Stimulated activated naive CD4-positive, alpha-beta T cell treated with Interleukin-2 at 50 U/mL for 16 hours (primary cell): Measurements from ENCODE around the gene SATB2.

ENCODE experiments used
- DNase-seq: peaks from one replicate; lab custom pipeline; 2025; lab: John Stamatoyannopoulos, UW

Gene SATB2

DNA sequence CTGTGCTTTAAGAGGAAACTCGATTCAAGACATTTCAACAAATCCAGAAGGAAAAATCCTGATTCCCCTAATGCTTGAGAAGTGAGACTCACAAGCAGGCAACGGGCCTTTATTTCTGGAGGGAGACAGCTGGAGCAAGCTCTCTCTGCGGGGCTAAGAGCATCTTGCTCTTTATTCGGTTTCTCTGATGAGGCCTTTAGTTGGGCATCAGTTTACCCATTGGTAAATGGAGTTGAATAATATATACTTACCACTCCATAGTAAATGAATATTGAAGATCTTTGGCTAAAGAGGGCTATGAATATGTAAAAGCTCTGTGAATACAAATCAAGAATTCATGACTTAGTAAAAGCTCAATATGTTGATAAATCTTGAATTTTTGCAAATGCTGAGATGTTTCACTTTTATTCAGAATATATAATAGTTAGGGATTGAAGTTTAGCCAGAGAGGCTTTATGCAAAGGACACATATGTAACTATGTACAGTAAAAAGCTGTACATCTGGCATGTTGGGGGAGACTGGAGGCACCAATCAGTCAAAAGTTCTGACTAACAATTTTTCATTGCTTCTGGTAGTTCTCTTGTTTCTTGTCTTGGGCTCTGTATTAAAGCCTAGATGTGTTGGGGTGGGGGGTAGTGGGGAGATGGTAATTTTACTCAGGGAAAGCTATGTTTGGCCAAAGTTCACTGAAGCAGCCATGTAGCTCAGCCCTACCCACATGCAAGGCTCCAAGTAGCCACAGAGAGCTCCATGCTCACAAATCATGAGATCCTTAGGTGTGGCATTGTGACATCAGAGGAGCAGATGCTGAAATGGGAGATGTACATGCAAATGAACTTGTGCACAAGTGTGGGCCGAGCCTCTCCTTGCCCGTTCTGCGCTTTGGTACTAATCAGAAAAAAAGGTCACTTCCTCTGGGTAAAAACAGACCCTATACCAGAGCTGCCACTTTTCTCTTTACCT is 200.2 kb downstream of the SATB2 start:
- DNase-seq: no peak

DNA sequence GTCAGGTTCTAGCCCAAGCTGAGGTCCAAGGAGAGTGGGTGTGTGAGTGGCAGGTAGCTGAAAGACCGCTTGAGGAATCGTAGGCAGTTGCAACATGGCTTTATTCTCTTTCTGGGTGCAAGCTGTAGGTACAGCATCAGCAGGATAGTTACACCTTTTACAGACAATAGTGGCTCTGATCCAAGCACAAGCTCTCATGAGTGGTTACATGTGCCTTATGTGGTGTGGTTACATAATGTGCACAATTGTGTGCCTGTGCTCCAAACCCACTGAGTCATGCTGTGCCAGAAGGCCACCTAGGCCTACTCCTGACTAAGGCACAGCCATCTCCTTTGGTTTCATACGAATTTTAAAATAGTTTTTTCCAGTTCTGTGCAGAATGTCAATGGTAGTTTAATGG is 227.6 kb downstream of the SATB2 start:
- no peak for DNase-seq

DNA sequence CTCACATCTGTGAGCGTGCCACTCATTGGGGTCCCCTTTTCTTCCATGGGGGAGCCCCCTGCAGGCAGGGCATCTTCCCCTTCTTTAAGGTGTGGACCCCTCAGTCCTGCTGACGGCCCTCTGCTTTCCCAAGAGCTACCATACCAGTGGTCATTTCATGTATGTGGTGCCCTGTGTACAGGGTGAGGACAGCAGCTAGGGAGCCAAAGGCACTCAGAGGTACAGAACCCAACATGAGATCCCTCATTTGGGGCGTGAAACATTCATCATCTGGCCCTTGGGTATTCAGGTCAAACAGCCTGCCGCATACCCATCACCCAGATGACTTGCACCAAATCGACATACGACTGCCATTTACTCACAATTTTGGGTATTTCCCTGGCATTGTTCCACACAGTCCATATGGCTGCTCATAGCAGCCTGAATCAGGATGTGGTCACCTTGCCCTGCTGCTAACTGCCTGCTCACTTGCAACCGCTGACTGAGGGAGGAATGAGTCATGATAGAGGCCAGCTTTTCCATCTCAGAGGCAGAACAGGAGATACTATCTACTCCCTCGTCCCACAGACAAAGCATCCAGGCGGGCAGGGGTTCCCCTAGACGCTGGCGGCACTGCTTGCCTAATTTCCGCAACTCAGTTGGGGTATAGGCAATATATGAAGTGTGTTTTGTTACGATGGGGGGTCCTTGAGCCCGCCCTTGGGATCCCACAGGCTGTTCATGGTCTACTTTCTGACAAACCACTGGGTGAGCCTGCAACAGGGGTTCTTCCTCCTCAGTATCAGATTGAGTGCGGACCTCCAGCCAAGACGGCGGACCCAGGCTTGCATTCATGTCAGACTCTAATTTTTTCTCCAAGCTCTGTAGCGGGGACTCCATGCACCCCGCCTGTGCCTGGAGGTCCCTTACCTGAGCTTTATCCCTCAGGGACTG is 228.6 kb downstream of the SATB2 start:
- DNase-seq: peak; percentile 21

DNA sequence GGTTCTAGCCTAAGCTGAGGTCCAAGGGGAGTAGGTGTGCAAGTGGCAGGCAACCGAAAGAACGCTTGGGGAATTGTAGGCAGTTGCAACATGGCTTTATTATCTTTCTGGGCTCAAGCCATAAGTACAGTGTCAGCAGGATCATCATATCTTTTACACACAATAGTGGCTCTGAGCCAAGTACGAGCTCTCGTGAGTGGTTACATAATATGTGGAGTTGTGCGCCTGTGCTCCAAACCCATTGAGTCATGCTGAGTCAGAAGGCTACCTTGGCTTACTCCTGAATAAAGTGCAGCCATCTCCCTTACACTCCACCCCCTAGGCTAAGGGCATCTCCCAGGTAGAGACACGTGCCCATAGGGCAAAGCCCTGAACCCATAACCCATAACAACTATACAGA is 233.9 kb downstream of the SATB2 start:
- no peak for DNase-seq

DNA sequence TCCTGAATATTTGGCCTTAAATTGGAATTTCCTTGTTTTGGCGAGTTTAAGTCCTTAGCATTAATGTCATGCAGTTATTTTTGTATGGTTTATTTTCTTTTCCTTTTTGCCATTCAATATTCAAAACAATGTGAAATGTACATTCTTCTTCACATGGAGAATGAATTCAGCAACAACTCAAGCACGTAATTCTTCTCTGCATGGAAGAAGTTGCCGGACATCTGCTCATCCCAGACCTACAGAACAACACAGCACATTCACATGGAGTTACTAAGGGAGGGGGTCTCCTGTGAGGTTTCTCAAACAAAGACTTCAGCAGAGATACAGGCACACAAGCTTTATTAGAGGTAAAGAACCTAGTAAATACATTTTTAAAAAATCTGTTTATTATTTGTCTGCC is 236.8 kb downstream of the SATB2 start:
- DNase-seq: no peak

DNA sequence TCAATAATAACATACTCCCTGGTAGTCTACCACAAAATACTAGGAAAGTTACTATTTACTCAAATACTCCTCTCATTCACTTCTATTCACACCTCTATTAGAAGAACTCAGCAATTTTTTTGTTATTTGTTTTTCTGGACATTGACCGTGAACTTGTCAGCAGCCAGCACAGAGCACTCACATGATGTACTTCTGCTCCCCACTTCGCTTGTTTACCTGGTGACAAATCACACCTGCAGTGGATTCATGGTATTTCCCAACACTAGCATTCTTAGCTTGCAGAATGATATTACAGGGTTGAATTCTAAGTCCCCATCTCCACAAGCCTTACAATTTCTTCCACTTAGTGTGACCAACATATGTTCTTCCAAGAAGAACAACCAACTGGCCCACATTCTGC is 238.2 kb downstream of the SATB2 start:
- no peak for DNase-seq
